OCI-M1 (cell line): ENCODE data around the gene ZNRF1.

ENCODE experiments used
- DNase-seq: peaks from one replicate; lab custom pipeline; 2025; lab: John Stamatoyannopoulos, UW

The ZNRF1 gene

DNA sequence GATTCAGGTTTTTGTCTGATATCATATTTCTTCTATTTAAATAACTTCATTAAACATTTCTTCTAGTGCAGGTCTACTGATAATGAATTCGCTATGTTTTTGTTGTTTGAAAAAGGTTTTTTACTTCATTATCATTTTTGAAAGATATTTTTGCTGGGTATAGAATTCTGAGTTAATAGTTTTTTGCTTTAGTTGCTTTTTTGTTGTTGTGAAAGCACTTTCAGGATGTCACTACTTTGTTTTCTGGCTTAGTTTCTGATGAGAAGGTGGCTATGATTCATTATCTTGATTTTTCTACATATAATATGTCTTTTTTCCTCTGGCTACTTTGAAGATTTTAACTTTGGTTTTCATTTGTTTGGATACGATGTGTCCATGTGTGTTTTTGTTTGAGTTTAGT lies 153.0 kb downstream of the ZNRF1 start:
- no peak for DNase-seq

DNA sequence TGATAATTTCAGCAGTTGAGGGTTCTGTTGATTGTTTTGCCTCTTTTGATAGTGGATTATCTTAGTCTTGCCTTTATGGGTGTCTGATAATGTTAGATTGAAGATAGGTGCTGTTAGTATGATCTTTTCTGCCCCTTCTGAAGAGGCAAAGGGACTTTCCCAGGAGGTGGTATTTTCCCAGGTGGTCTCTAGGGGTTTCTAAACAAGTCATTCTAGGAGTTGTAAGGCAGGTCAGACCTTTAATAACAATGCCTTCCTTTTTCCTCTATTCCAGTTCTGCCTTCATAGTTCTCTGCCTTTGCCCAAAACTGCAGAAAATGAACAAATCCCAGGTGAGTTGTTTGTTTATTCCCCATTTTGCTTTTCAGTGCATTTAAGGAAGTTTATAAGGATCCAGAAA lies 153.8 kb downstream of the ZNRF1 start:
- DNase-seq: no peak

DNA sequence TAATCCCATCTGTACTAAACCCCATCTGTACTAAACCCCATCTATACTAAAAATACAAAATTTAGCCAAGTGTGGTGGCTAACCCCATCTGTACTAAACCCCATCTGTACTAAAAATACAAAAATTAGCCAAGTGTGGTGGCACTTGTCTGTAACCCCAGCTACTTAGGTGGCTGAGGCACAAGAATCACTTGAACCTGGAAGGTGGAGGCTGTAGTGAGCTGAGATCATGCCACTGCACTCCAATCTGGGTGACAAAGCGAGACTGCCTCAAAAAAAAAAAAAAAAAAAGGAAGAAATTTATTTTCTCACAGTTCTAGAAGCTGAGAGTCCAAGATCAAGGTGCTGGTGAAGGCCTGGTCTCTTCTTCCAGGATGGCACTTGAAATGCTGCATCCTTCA lies 161.6 kb downstream of the ZNRF1 start:
- no peak for DNase-seq
